CD4-positive, alpha-beta T cell treated with Interleukin-17A for 4 hours (primary cell): Measurements from ENCODE around the gene CNIH4.
"Not testable (repeated sequence)": the region's sequence is repeated elsewhere in the genome, so short reads cannot be mapped to it uniquely, and the experiment has no call there.

ENCODE experiments used
- DNase-seq: peaks from one replicate; pipeline ENCODE4 v3.0.0-alpha.2; 2020; ENCODE audit warnings: mixed read lengths

Gene CNIH4

DNA sequence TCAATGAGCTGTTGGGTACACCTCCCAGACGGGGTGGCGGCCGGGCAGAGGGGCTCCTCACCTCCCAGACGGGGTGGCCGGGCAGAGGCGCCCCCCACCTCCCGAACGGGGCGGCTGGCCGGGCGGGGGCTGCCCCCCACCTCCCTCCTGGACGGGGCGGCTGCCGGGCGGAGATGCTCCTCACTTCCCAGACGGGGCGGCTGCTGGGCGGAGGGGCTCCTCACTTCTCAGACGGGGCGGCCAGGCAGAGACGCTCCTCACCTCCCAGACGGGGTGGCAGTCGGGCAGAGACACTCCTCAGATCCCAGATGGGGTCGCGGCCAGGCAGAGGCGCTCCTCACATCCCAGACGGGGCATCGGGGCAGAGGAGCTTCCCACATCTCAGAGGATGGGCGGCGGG is 7.0 kb upstream of the CNIH4 start:
- DNase-seq = not testable (repeated sequence)

DNA sequence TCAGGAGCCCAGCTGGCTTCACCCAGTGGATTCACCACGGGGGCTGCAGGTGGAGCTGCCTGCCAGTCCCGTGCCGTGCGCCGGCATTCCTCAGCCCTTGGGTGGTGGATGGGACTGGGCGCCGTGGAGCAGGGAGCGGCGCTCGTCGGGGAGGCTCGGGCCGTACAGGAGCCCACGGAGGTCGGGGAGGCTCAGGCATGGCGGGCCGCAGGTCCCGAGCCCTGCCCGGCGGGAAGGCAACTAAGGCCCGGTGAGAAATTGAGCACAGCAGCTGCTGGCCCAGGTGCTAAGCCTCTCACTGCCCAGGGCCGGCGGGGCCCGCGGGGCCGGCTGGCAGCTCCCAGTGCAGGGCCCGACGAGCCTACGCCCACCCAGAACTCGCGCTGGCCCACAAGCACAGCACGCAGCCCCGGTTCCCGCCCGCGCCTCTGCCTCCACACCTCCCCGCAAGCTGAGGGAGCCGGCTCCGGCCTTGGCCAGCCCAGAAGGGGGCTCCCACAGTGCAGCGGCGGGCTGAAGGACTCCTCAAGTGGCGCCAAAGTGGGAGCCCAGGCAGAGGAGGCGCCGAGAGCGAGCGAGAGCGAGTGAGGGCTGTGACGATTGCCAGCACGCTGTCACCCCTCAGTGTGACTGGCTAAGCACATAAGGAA is 4.1 kb upstream of the CNIH4 start:
- not testable (repeated sequence) for DNase-seq

DNA sequence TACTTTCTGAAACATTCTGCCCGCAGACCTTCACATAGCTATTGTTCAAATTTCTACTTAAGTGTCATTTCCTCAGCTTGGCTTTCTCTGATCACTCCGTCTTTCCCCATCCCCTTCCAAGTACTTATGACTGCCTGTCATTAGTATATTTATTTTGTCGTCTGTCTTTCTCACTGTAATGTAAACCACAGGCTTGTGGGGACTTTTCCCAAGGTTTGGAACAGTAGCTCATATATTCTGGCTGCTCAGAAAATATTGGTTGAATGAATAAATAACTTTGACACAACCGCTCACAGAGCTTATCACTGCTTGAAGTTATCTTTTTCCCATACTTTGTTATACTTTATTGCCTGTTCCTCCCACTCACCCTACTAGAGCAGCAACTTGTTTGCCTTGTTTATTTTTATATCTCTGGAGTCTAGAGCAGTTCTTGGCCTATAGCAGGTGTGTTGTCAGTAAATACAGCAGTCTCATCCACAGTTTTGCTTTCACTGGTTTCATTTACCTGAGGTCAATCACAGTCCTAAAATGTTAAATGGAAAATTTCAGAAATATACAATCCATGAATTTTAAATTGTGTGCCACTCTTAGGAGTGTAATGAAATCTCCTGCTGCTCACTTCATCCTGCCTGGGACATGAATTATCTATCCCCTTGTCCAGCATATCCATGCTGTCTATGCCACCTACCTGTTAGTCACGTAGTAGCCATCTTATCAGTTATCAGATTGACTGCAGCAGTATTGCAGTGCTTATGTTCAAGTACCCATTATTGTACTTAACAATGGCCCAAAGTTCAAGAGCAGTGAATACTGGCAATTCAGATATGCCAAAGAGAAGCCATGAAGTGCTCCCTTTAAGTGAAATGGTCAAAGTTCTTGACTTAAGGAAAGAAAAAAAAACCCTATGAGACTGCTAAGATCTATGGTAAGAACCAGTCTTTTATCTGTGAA is 2.4 kb upstream of the CNIH4 start:
- no peak for DNase-seq

DNA sequence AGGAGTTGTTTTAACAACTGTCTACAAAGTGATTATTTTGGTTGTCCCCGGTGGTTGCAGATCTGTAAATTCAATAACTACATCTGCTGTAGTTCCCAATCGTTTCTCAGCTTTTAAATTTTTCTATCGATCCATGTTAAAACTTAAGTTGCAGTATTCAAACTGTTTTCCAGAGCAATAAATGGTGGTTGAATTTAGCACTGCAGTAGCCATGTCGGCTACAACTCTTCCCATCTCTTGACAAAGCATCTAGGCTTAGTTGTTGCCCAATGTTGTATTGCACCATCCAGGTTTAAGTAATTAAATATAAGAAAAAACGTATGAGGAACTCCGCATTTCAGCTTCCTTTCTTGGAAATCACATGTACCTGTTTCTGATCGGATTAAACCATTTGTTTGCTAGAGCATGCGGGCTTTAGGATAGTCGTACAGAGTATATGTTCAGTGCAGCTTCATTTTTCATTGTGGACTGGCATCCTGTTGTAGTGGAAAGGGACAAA is 996 bp downstream of the CNIH4 start:
- DNase-seq = no peak

DNA sequence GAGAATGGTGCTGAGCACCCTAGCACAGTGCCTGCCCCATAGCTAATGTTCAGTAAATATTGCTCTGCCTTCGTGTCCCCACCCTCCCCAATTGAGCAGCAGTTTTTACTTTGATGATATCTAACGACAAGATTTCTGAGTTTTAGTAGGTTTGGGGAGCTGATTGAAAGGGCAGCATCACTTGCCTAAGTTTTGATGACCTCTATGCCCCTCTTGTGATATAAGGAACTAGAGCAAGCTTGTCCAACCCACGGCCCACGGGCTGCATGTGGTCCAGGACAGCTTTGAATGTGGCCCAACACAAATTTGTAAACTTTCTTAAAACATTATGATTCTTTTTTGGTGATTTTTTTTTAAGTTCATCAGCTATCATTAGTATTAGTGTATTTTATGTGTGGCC is 1.6 kb downstream of the CNIH4 start:
- no peak for DNase-seq

DNA sequence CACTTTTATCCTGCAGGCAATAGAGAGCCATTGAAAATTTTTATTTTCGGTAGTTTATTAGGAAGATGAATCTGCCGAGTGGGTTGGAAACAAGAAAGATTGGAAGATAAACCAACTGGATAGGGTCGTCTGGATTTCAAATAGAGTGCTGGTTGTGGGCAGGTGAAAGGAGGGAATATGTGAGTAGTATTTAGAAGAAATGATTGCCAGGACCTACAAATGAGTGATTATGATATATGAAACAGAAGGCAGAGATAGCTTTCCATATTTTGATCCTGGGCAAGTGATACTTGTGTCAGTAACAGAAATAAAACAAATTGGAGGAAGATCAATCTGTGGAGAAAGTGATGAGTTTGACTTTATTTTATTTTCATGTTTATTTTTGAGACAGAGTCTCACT is 2.5 kb downstream of the CNIH4 start:
- no peak for DNase-seq

DNA sequence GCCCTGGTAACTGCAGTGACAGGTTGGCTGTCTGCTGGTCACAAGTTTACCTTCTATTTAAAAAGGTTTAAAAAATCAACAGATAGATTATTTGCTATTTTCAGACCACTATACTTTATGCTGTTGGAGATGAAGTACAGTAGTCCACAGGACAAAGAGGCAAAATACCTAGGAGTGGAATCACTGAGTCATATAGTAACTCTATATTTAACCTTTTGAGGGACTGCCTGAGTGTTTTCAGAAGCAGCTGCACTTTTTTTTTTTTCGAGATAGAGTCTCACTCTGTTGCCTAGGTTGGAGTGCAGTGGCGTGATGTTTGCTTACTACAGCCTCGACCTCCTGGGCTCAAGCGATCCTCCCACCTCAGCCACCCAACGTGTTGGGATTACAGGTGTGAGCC is 11.7 kb downstream of the CNIH4 start:
- DNase-seq = no peak

DNA sequence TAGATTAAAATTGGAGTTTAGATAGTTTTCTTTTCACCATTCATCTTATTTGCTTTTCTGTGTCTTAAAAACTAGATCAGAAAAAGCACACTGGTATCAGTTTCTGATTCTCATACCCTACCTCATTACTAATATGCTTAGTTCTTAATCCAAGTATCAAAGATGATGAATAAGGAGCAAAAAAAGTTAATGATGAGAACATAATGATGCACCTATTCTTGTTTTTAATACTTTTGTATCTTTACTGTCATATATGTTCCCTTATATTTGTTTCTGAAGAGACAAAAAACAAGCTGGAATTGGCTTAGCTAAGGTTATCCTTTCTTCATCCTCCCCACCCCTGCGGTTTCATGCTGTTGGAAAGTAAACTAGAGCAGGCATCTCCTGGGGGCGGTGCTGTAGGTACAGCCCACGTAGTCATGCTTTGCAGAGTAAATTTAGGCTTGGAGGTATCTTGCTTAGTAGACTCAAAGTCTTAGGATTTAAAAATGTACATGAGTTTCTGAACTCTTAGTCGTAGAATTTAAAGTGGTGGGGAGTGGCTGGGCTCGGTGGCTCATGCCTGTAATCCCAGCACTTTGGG is 16.4 kb downstream of the CNIH4 start:
- DNase-seq = no peak

DNA sequence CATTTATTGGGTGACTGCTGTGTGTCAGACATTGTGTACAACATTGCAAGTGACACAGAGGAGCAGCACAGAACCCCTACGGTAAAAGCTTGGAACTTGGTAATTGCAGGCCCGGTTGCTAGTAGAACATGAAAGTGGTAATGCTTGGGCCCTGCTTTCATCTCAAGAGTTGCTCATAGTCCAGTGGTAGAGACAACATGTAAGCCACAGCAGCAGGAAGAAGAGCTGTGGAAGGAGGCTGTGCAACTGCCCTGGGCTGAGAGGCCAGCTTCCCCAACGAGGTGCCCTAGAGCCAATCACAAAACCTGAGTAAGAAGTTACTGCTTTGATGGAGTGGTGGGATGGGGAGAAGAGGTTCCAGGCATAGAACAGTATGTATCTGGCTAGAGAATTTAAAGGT is 18.4 kb downstream of the CNIH4 start:
- no peak for DNase-seq

DNA sequence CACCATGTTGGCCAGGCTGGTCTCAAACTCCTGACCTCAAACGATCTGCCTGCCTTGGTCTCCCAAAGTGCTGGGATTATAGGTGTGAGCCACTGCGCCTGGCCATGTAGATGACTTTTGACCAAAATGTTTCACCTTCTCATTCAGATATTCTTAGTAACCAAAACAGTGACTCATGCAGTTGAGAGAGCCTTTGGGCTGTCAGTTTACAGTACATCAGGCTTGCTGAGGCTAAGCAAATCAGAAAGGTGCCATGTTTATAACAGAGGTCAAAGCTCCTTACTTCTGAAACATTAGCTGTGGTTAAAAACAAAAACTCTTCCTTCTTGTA is 21.0 kb downstream of the CNIH4 start:
- DNase-seq = peak; percentile 20

DNA sequence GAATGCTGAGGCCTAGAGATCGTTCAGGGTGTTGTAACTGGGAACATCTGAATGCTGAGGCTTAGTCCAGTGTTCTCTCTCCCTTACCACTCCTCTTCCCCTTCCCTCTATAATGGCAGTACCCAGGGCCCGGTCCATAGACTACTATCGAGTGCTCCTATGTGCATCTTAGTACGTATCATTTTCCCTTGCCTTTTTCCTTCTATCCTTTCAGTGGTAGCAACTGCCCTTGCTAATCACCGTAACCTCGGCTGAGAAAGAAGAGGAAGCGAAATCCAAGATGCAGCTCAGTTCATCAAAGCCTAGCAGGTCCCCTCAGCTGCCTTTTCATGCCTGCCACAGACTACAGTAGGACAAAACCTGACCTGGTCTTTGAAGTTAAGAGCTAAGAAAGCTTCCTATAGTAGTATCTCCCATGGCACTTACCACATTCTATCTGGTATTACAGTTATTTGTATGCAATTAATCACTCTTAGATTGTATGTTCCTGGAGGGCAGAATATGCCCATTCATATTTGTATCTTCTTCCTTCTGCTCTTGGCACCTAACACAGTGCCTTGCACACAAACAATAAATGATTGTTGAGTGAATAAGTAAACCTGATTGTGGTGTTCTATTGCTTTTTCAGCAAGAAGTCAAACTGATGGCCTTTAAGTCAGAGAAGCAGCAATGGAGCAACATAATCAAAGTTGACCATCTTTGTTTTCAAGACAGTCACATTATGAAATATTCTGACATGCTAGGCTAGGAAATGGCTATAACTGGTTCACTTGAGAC is 22.4 kb downstream of the CNIH4 start:
- peak; percentile 30 for DNase-seq

DNA sequence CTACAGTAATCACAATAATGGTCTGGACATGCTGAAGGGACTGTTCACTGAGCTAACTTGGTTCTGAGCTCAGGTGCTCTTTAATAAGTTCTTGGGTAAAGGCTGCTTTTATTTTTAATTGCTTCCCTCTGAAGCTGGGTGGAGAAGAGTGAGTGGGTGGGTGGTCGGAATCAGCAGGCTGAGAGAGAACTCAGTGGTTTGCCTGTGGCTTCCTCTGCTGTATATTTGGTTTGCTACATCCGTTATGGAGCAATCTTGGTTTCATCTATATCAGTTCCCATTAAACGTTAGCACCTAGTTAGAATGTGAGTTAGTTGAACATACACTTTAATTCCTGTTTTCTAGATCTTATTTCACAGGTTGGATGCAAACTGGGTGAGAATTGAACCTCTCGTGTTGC is 23.3 kb downstream of the CNIH4 start:
- peak; percentile 58 for DNase-seq

DNA sequence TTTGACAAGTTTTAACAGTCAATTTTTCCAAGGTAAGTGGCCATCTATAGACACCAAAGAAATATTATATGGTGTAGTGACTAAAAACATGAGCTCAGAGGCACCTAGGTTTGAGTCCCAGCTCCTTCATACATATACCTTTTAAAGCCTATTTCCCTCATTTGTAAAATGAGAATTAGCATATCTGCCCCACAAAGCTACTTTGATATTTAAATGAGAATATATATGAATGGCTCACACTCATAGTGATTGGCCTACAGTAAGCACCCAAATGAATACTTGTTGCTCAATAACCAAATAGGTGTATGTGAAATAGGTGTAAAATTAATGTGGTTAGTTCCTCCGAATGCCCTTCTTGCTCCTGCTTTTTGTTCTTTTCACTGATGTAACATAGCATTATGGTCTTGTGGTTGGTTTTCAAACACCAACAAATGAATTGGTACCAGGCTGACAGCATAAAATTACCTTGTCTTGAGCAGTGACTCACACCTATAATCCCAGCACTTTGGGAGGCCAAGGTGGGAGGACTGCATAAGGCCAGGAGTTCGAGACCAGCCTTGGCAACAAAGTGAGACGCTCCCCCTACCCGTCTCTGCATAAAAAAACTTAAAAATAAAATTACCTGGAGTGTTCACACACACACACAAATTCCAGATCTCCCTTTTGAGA is 25.3 kb downstream of the CNIH4 start:
- no peak for DNase-seq

DNA sequence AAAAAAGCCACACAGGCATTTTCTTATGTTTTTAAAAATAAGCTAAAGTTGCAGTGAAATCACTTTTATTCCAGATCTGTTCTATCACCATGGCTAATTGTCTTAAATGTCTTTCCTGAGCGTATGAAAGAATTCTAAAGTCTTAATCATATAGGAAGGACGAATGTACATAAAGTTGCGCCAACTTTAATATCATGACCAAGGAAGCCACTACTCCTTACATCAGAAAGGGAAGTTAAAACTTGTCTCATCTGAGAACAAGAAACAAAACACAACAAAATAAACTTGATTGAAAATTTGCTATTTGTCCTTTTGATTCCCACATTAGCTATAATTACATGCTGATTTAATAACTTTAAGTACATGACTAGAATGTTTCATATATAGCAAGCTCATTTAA is 26.5 kb downstream of the CNIH4 start:
- no peak for DNase-seq

DNA sequence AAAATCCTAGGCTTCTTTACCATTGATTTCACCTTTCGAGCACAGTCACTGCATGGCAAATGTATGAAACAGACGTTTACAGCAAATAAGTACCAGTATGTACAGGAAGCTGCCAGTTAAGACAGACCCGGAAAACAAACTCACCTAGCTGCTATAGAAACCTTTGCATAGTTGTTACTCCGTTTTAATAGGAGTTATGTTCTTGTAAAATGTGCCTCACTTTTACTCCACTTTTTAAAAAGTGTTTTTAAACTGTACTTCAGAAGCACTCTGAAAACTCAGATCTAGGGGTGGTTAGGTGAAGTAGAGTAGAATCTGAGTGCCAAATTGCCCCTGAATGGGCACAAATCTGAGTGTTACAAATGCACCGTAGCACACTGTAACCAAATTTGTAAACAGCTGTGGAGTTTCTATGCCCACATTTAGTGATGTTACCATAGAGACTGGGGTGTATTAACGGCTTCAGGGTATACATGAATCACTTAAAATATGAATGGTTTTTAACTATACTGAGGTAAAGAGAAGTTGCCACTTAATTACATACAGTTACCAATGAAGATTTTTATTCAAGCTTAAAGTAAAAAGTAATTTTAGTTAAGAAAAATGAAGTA is 30.7 kb downstream of the CNIH4 start:
- DNase-seq = no peak

DNA sequence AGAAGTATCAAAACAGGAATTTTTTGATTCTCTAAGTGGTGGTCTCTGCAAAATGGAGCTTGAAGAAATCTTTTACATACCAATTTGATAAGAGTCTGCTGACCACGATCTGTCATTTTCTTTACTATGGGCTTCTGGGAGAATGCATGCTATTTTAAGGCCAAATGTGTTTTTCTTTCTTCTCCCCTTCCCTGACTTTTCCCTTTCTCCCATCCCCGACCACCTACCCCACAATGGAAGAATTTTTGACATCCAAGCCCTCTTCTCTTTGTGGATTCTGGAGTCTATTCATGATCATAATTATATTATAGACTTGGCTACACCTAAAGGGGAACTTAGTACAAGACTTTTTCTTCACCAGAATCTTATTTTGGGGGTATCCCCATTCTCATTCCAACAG is 31.3 kb downstream of the CNIH4 start:
- no peak for DNase-seq

DNA sequence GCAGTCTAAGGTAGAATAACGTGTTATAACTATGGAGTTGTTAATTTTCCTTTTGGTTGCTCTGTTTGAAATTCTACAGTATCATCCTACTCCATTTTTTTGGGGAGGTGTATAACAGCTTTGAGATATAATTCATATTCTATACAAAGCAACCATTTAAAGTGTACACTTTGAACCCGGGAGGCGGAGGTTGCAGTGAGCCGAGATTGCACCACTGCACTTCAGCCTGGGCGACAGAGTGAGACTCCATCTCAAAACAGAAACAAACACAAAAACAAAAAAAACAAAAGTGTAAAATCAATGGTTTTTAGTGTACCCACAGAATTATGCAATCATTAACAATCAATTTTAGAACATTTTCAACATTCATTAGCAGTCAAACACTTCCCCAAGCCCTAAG is 33.8 kb downstream of the CNIH4 start:
- no peak for DNase-seq

DNA sequence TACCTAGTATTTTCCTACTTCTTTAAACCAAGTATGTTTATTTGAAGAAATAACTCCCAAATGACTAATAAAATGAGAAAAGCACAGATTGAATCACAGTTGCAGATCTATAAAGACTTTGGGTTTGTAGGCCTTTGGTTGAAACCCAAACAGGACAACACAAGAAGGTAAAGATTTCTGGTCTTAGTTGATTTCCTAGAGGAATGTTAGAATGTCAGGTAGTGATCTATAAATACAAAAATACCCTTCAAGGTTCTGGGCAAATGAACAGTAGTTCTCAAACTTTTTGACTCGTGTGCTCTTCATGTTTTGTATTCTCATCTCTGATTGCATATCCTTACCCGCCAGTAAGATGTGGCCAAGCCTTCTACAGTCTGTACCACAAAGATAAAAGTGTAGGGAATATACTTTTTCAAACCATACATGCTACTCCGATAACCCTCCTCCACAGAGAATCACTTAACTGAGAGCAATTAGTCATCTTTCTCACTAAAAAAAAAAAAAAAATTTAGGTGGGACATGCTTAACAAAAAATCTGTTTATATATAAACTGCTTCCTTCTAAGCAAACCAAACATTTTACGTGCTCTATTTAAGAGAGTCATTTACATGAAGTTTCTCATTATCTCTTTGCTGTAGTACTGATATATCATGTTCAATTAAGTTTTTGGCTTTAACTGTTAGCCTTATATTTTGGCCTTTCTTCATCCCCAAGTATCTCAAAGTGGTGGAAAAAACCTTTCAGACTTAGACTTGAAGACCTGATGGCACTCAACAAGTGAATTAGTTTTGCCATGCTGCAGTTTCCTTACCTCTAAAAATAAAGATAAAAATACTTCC is 36.0 kb downstream of the CNIH4 start:
- DNase-seq = no peak

DNA sequence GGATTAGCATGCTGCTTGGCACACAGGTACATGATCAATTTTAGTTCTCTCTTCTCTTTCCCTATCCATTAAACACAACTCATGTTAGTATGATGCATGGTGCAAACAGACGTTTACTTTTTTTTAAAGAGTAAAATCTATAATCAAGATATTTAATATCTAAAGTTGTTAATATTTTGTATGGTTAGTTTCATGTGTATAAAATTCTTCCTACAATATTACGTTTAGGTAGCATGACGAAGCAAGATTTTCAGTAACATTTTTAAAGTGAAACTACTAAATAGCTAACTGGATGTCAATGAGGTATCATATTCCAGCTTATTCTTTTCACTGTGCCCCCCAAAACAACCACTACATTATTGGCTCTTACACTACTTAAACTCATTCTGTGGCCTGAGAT is 36.6 kb downstream of the CNIH4 start:
- no peak for DNase-seq

DNA sequence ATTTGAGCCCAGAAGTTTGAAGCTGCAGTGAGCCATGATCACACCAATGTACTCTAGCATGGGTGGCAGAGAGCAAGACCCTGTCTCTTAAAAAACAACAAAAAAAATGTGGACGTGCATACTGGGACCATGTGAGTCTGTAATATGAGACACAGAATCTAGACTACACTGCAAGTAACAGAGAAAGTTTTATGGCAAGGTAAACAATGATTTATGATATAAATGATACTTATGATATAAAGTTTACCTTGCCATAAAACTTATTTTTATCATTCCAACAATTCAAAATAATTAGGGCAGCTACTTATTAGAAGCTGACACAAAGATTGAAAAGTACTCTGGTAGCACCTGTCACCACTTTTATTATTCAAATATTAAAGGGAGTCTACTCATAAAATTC is 43.2 kb downstream of the CNIH4 start:
- no peak for DNase-seq

DNA sequence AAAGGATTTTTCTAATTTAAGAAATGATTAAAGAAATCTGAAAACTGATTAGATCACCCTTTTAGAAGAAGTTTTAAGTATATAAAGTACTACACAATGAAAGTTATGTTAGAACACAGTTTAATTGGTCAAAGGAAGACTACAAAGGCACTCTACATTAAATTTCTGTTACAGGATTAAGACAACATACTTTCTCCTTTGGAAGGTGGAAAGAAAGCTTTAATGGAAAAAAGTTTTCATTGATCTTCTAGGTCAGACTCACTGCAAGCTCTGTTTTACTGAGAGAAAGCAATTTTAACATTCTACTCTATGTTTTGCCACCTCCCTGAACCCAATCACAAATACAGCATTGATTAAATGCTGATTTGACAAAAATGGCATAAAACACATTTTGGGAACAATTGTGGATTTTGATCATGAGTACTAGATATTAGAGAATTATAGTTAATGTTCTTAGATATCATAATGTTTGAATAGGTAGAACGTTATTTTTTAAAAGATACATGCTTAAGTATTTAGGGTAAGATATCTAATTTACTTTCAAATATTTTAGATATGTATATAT is 45.9 kb downstream of the CNIH4 start:
- no peak for DNase-seq
